ENCODE measurements around the gene PHLDA1.

GRCh38 chr12:76065917-76066316 lies 34.3 kb upstream of the PHLDA1 start:
- TF ChIP-seq CTCF (IDR thresholded peaks at IDR 0.05), result no peak
- no peak for TF ChIP-seq POLR2A (IDR thresholded peaks at IDR 0.05)
